ENCODE data around the gene PRKCH. TPM values are rescaled to one million over a fixed set of nuclear protein-coding genes. Genes with fewer than 3 reads are reported as not detected.

Gene PRKCH
- total RNA-seq, 1 donor from 2014 or later, result 43.0 TPM

GRCh38 chr14:61508526-61508925, 187.1 kb downstream of the PRKCH start:
- H3K9me3 ChIP-seq, result no peaks in the 10 kb centered on the region
- no peak overlapping the region for H3K27ac ChIP-seq
- TF ChIP-seq POLR2A (IDR thresholded peaks at IDR 0.05), result no peak
- no peak for TF ChIP-seq POLR2AphosphoS5 (IDR thresholded peaks at IDR 0.05; ENCODE audit: insufficient read depth in 1 of 2, low read depth in 1 of 2)
- no peak for TF ChIP-seq CTCF (IDR thresholded peaks at IDR 0.05)
- DNase-seq (ENCODE audit: extremely low spot score in 2 of 2), result no peak
- intact Hi-C loops (cut with DNase I), result no loop called here
- H3K4me1 ChIP-seq, result peaks cover 43% of the 10 kb centered on the region
- H3K36me3 ChIP-seq, result no peaks in the 10 kb centered on the region
- H3K4me3 ChIP-seq, result no peak overlapping the region
- no peaks in the 10 kb centered on the region for H3K27me3 ChIP-seq

GRCh38 chr14:61510736-61511557, 189.6 kb downstream of the PRKCH start:
- TF ChIP-seq CTCF (IDR thresholded peaks at IDR 0.05), result no peak
- TF ChIP-seq POLR2A (IDR thresholded peaks at IDR 0.05), result no peak
- no peak for TF ChIP-seq POLR2AphosphoS5 (IDR thresholded peaks at IDR 0.05; ENCODE audit: insufficient read depth in 1 of 2, low read depth in 1 of 2)
- Histone ChIP-seq H3K36me3 (no peaks in the 10 kb centered on the region), H3K4me1 (peaks cover 58% of the 10 kb centered on the region), H3K27me3 (no peaks in the 10 kb centered on the region), H3K4me3 (no peak overlapping the region), H3K27ac (peak overlapping the region; percentile 54), H3K9me3 (no peaks in the 10 kb centered on the region)
- DNase-seq (ENCODE audit: extremely low spot score in 2 of 2), result no peak
- intact Hi-C loops (cut with DNase I), result no loop called here

GRCh38 chr14:61511558-61511948, 190.2 kb downstream of the PRKCH start:
- Histone ChIP-seq H3K36me3 (no peaks in the 10 kb centered on the region), H3K9me3 (no peaks in the 10 kb centered on the region), H3K27ac (peak overlapping the region; percentile 54), H3K27me3 (no peaks in the 10 kb centered on the region), H3K4me3 (no peak overlapping the region), H3K4me1 (peaks cover 58% of the 10 kb centered on the region)
- DNase-seq (ENCODE audit: extremely low spot score in 2 of 2), result no peak
- intact Hi-C loops (cut with DNase I), result no loop called here
- TF ChIP-seq POLR2AphosphoS5 (IDR thresholded peaks at IDR 0.05; ENCODE audit: insufficient read depth in 1 of 2, low read depth in 1 of 2) (no peak), POLR2A (IDR thresholded peaks at IDR 0.05) (no peak), CTCF (IDR thresholded peaks at IDR 0.05) (no peak)

GRCh38 chr14:61512026-61512834, 190.9 kb downstream of the PRKCH start:
- no peaks in the 10 kb centered on the region for H3K27me3 ChIP-seq
- DNase-seq (ENCODE audit: extremely low spot score in 2 of 2), result no peak
- TF ChIP-seq CTCF (IDR thresholded peaks at IDR 0.05) (no peak), POLR2AphosphoS5 (IDR thresholded peaks at IDR 0.05; ENCODE audit: insufficient read depth in 1 of 2, low read depth in 1 of 2) (peak in 1 of 2 donors; percentile 47)
- intact Hi-C loops (cut with DNase I), result no loop called here
- no peaks in the 10 kb centered on the region for H3K36me3 ChIP-seq
- peak overlapping the region; percentile 54 for H3K27ac ChIP-seq
- no peak overlapping the region for H3K4me3 ChIP-seq
- peaks cover 62% of the 10 kb centered on the region for H3K4me1 ChIP-seq
- no peaks in the 10 kb centered on the region for H3K9me3 ChIP-seq
